Mesendoderm (in vitro differentiated cells): Measurements from ENCODE around the gene NCSTN.
"Not testable (repeated sequence)": the region's sequence is repeated elsewhere in the genome, so short reads cannot be mapped to it uniquely, and the experiment has no call there.

Source experiments
- DNase-seq: peaks from one replicate; pipeline ENCODE4 v3.0.0; 2013
- H2AK5ac ChIP-seq: 2 replicates; pipeline ENCODE4 v1.6.1; 2013; ENCODE audit warnings: low read length, inconsistent platforms
- H2BK120ac ChIP-seq: 2 replicates; pipeline ENCODE4 v1.6.1; 2013; ENCODE audit warnings: low read depth, mild to moderate bottlenecking, low read length, moderate library complexity, mixed read lengths
- H2BK15ac ChIP-seq: replicated peaks from 2 replicates; pipeline ENCODE4 v1.6.1; 2013; ENCODE audit warnings: low read depth, mild to moderate bottlenecking, moderate library complexity
- H2BK5ac ChIP-seq: 2 replicates; pipeline ENCODE4 v1.6.1; 2013; ENCODE audit warnings: low read length, inconsistent platforms
- H3K18ac ChIP-seq: 2 replicates; pipeline ENCODE4 v1.6.1; 2013; ENCODE audit warnings: mild to moderate bottlenecking, low read length, mixed read lengths
- H3K23ac ChIP-seq: one replicate; pipeline ENCODE4 v1.6.1; 2013; ENCODE audit warnings: low read length
- H3K27ac ChIP-seq: 2 replicates; pipeline ENCODE4 v1.5.1; 2013; ENCODE audit warnings: low read depth, mild to moderate bottlenecking, inconsistent platforms, low read length, moderate library complexity
- H3K27me3 ChIP-seq: 2 replicates; pipeline ENCODE4 v1.6.1; 2013; ENCODE audit warnings: low read length, control low read depth, mild to moderate bottlenecking, inconsistent platforms; ENCODE audit not compliant: insufficient read depth, poor library complexity
- H3K36me3 ChIP-seq: 2 replicates; pipeline ENCODE4 v1.6.1; 2013; ENCODE audit warnings: low read length, inconsistent platforms; ENCODE audit not compliant: control insufficient read depth, insufficient read depth
- H3K4ac ChIP-seq: one replicate; pipeline ENCODE4 v1.6.1; 2013; ENCODE audit warnings: low read depth, mild to moderate bottlenecking, low read length, moderate library complexity
- H3K4me1 ChIP-seq: 2 replicates; pipeline ENCODE4 v1.6.1; 2013; ENCODE audit warnings: low read depth, low read length, inconsistent platforms; ENCODE audit not compliant: control insufficient read depth
- H3K4me2 ChIP-seq: 2 replicates; pipeline ENCODE4 v1.6.1; 2013; ENCODE audit warnings: low read length
- H3K4me3 ChIP-seq: 2 replicates; pipeline ENCODE4 v1.5.1; 2013; ENCODE audit warnings: mild to moderate bottlenecking, low read length
- H3K56ac ChIP-seq: one replicate; pipeline ENCODE4 v1.6.1; 2013; ENCODE audit warnings: low read length
- H3K79me1 ChIP-seq: 2 replicates; pipeline ENCODE4 v1.6.1; 2013; ENCODE audit warnings: low read length, inconsistent platforms
- H3K79me2 ChIP-seq: 2 replicates; pipeline ENCODE4 v1.6.1; 2013; ENCODE audit warnings: mild to moderate bottlenecking, low read length; ENCODE audit not compliant: control insufficient read depth, insufficient read depth
- H3K9ac ChIP-seq: 2 replicates; pipeline ENCODE4 v1.6.1; 2013; ENCODE audit warnings: low read length, inconsistent platforms
- H4K5ac ChIP-seq: one replicate; pipeline ENCODE4 v1.6.1; 2013; ENCODE audit warnings: low read length
- H4K8ac ChIP-seq: one replicate; pipeline ENCODE4 v1.6.1; 2013; ENCODE audit warnings: low read depth, mild to moderate bottlenecking, control low read depth, low read length, moderate library complexity
- WGBS: extraction: QIAGEN DNeasy Blood & Tissue Kit; methylation state at CpG from one replicate; pipeline ENCODE4 v1.1.7; 2013; ENCODE audit warnings: low lambda C conversion rate, missing lambda C conversion rate; ENCODE audit not compliant: insufficient coverage; ENCODE audit errors: extremely low coverage; 5-methylcytosine and 5-hydroxymethylcytosine counted together

NCSTN gene

GRCh38 chr1:160384812-160385211 is 41.6 kb downstream of the NCSTN start:
- H3K4me2 ChIP-seq, H3K4ac ChIP-seq, H3K36me3 ChIP-seq, H4K5ac ChIP-seq, DNase-seq, H2BK120ac ChIP-seq, H3K9ac ChIP-seq, H2BK5ac ChIP-seq, H2BK15ac ChIP-seq, H2AK5ac ChIP-seq, H3K79me1 ChIP-seq, H3K18ac ChIP-seq, H3K27ac ChIP-seq, H3K79me2 ChIP-seq, H4K8ac ChIP-seq, H3K4me1 ChIP-seq, H3K4me3 ChIP-seq, H3K27me3 ChIP-seq, H3K56ac ChIP-seq, H3K23ac ChIP-seq: not testable (repeated sequence)
- WGBS = no CpG with 5 or more reads among the region's 2 CpGs

DNA sequence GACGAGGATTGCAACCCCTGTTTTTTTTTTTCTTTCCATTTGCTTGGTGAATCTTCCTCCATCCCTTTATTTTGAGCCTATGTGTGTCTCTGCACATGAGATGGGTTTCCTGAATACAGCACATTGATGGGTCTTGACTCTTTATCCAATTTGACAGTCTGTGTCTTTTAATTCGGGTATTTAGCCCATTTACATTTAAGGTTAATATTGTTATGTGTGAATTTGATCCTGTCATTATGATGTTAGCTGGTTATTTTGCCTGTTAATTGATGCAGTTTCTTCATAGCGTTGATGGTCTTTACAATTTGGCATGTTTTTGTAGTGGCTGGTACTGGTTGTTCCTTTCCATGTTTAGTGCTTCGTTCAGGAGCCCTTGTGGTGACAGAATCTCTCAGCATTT is 45.2 kb downstream of the NCSTN start:
- not testable (repeated sequence) for H3K9ac ChIP-seq, H3K27ac ChIP-seq, H2AK5ac ChIP-seq, H4K5ac ChIP-seq, H2BK15ac ChIP-seq, H3K36me3 ChIP-seq, H4K8ac ChIP-seq, H3K4ac ChIP-seq, DNase-seq, H3K23ac ChIP-seq, H3K4me3 ChIP-seq, H2BK5ac ChIP-seq, H2BK120ac ChIP-seq, H3K4me2 ChIP-seq, H3K4me1 ChIP-seq, H3K79me2 ChIP-seq, H3K27me3 ChIP-seq, H3K18ac ChIP-seq, H3K56ac ChIP-seq, H3K79me1 ChIP-seq
- WGBS = no CpG with 5 or more reads among the region's 4 CpGs

- Histone ChIP-seq H3K23ac (no peak overlapping the region), H3K9ac (no peak overlapping the region), H3K4ac (no peak overlapping the region), H3K27me3 (no peaks in the 10 kb centered on the region), H2BK15ac (no peak overlapping the region), H4K5ac (no peak overlapping the region), H3K18ac (no peak overlapping the region), H3K79me1 (no peaks in the 10 kb centered on the region), H3K27ac (no peak overlapping the region), H3K56ac (no peak overlapping the region), H3K4me2 (no peak overlapping the region), H4K8ac (no peak overlapping the region), H2AK5ac (no peak overlapping the region), H3K4me1 (peaks cover 3% of the 10 kb centered on the region), H3K36me3 (no peaks in the 10 kb centered on the region), H2BK5ac (no peak overlapping the region), H2BK120ac (no peak overlapping the region), H3K79me2 (no peaks in the 10 kb centered on the region), H3K4me3 (no peak overlapping the region)
- no peak for DNase-seq
- WGBS = no CpG with 5 or more reads among the region's 8 CpGs
Measured at GRCh38 chr1:160394673-160395072, 51.5 kb downstream of the NCSTN start.

DNA sequence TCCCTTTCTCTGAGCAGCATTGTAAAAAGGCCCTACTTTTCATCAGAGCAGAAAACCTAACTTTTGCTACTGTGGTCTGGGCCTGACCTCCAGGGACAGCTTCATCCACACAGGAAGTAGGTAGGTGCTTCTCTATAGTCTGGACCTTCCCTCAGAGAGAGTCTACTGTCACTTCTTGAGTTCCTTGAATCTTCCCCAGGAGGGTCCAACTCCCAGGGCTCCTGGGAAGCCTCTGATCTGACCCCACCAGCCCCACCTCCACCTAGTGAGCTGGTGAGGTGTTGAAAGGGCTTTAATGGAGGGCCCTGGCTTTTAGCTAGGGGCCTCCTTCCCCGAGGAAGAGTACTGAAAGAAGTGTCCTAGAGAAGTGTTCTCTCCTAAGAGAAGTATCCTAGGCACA is 54.5 kb downstream of the NCSTN start:
- Histone ChIP-seq H2BK15ac (peak overlapping the region; percentile 8), H3K4me1 (peaks cover 12% of the 10 kb centered on the region), H3K79me2 (peaks cover 21% of the 10 kb centered on the region), H3K9ac (no peak overlapping the region), H3K27ac (no peak overlapping the region), H2BK5ac (no peak overlapping the region), H3K23ac (no peak overlapping the region), H3K4me2 (no peak overlapping the region), H3K18ac (no peak overlapping the region), H3K56ac (no peak overlapping the region), H3K36me3 (no peaks in the 10 kb centered on the region), H4K8ac (no peak overlapping the region), H3K27me3 (no peaks in the 10 kb centered on the region), H2AK5ac (no peak overlapping the region), H4K5ac (no peak overlapping the region), H3K79me1 (peaks cover 10% of the 10 kb centered on the region), H3K4me3 (no peak overlapping the region), H2BK120ac (peak overlapping the region; percentile 48), H3K4ac (no peak overlapping the region)
- WGBS = no CpG with 5 or more reads among the region's 1 CpG
- DNase-seq = no peak

DNA sequence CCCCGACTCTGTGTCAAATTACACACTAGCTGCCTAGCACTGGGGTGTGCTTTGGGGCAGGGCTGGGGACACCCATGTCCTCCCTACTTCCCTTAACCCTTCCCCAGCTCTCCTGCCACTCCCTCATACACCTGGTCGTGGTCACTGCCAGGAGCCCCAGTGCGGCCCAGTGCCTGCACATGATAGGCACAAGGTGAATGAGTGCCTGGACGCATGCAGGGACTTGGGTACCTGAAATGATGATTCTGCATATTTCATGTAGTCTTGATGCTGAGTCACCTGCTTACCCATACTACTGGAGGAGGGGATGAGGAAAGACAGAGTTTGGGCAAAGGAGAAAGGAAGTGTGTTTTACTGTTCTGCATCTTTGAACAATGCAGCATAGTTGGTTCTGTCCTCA is 55.6 kb downstream of the NCSTN start:
- Histone ChIP-seq H3K36me3 (no peaks in the 10 kb centered on the region), H3K4me2 (no peak overlapping the region), H3K56ac (peak overlapping the region; percentile 46), H3K4me3 (no peak overlapping the region), H2AK5ac (peak overlapping the region; percentile 57), H3K27me3 (no peaks in the 10 kb centered on the region), H4K5ac (no peak overlapping the region), H4K8ac (no peak overlapping the region), H3K79me2 (peaks cover 32% of the 10 kb centered on the region), H3K23ac (peak overlapping the region; percentile 15), H3K79me1 (peaks cover 17% of the 10 kb centered on the region), H3K9ac (no peak overlapping the region), H2BK120ac (no peak overlapping the region), H3K4ac (no peak overlapping the region), H2BK5ac (no peak overlapping the region), H3K18ac (no peak overlapping the region), H3K4me1 (peaks cover 21% of the 10 kb centered on the region), H3K27ac (no peak overlapping the region), H2BK15ac (no peak overlapping the region)
- no CpG with 5 or more reads among the region's 4 CpGs for WGBS
- no peak for DNase-seq

DNA sequence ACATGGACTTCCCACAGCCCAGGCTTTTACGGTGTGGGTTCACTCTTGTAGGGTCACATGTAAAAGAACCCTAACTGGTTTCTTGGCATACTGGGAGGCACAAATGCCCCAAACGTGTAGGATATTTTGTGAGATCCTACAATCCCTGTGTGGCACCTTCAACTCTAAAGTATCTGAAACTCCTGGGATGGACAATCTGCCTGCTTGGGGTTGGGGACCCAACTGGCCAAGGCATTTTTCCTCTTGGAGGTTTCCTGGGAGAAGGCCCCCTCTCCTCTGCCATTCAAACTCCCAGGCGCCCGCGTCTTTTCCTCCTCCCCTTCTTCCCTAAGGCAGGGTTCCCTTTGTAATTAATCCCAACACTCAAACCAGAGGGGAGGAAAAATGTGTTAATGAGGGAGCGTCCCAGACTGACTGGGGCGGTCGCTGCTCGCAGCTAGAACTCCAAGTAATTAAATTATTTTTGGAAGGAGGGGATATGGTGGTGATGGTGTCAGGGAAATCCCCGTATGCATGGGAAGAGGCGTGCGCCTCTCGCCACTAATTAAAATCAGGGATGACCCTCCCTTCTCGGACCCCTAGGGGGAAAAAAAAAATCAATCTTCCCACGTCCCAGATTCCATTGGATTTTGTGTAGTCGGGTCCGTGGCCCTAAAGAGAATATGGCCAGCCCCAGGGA is 56.5 kb downstream of the NCSTN start:
- Histone ChIP-seq H3K27me3 (no peaks in the 10 kb centered on the region), H2BK15ac (no peak overlapping the region), H3K79me2 (peaks cover 40% of the 10 kb centered on the region), H3K36me3 (no peaks in the 10 kb centered on the region), H3K23ac (no peak overlapping the region), H2BK5ac (peak overlapping the region; percentile 90), H3K79me1 (peaks cover 24% of the 10 kb centered on the region), H2BK120ac (peak overlapping the region; percentile 93), H3K27ac (peak overlapping the region; percentile 94), H4K8ac (no peak overlapping the region), H3K56ac (peak overlapping the region; percentile 85), H3K18ac (peak overlapping the region; percentile 96), H3K4me2 (peak overlapping the region; percentile 81), H2AK5ac (no peak overlapping the region), H3K4me3 (peak overlapping the region; percentile 29), H3K9ac (peak overlapping the region; percentile 89), H3K4ac (peak overlapping the region; percentile 95), H4K5ac (no peak overlapping the region), H3K4me1 (peaks cover 24% of the 10 kb centered on the region)
- no CpG with 5 or more reads among the region's 17 CpGs for WGBS
- DNase-seq = peak; percentile 69
